ENCODE measurements around the gene KCNQ1.

Gene KCNQ1

DNA sequence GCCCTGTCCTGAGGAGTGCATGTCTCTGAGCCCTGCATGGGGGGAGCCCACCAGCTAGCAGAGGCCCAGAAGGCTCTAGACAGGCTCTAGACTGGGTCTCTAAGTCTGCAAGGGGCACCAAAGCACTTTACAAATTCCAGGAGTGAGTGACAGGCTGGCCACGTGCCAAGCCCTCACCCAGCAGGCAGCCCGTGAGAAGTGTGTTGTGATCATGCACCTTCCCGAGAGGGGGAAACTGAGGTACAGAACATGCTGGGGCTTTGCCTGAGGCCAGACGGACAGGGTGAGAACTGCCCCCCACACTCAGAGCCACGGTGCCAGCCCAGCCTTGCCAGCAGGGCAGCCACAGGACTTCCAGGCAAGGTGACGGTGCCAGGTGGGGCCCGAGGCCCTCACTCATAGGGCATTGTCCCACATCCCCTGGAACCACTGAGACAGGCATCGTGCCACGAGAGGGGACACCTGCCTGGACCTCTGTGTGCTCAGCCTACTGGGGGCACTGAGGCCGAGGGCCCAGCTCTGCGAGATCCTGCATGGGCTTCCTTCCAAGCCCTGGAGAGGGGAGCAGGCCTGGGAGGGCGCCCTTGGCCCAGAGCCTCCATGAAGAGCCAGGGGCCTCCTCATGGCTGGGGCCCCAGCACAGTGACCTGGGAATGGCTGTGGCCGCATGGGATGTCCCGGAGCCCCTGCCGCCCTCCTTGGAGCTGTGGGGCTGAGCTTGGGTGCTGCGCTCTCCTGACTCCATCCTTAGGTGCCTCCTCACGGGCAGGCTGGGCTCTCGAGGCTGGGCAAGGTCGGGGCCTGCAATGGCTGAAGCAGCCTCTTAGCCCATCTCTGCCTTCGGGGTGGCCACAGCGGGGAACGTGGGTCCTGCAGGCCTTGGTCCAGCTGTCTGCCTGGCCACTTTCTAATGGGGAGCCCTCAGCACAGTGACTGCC lies 133.5 kb downstream of the KCNQ1 start:
- TF ChIP-seq, protein P1, sequence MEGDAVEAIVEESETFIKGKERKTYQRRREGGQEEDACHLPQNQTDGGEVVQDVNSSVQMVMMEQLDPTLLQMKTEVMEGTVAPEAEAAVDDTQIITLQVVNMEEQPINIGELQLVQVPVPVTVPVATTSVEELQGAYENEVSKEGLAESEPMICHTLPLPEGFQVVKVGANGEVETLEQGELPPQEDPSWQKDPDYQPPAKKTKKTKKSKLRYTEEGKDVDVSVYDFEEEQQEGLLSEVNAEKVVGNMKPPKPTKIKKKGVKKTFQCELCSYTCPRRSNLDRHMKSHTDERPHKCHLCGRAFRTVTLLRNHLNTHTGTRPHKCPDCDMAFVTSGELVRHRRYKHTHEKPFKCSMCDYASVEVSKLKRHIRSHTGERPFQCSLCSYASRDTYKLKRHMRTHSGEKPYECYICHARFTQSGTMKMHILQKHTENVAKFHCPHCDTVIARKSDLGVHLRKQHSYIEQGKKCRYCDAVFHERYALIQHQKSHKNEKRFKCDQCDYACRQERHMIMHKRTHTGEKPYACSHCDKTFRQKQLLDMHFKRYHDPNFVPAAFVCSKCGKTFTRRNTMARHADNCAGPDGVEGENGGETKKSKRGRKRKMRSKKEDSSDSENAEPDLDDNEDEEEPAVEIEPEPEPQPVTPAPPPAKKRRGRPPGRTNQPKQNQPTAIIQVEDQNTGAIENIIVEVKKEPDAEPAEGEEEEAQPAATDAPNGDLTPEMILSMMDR (IDR thresholded peaks at IDR 0.05; ENCODE audit: low read depth, low read length) = no peak
- H3K4me3 ChIP-seq (ENCODE audit: low read depth, low read length) = no peak overlapping the region

DNA sequence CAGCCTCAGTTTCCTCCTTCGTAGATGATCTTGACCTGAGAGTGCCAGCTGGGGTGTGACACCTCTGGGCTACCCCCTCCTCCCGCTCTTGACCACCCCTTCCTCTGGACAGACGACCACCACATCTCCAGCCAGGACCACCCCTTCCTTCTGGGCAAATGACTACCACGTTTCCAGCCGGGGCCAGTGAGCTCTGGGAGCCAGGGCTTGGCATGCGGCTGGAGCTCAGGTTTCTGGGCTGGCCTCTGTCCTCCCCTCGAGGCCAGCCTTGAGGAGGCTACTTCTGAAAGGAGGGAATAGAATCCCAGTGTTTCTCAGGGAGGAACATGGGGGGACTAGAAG lies 134.1 kb downstream of the KCNQ1 start:
- TF ChIP-seq, protein P1 (IDR thresholded peaks at IDR 0.05; ENCODE audit: low read depth, low read length) = no peak
- H3K4me3 ChIP-seq (ENCODE audit: low read depth, low read length) = no peak overlapping the region

DNA sequence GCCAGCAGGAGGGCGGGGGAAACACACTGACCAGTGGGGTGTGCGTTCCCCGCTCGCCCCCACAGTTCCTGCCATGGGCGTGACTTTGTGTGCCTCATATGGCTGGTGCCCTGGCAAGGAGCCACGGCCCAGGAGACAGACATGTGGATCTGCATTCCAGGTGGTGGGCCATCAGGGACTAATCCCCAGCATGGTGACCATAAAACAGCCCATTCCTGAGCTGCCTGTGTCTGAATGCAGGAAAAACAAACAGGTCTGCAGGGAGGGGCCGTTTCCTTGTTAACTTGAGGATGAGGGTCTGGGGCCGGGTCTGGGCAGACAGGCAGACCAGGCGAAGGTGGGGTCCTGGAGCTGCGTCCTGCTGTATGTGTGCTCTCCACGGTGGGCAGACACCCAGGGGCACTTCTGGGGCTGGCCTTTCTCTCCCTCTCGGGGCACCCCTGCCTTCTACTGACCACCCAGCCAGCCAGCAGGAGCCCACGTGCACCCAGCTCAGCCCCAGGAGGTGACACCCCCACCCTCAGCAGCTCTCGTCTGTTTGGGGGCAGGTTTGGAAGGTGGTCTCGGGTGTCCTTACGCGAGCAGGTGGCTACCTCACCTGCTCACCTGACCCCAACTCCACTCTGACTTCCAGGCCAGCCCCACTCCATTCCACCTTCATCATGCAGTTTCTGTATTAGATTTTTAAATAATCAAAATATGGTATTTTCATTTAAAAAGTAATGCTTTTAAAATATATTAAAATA lies 134.7 kb downstream of the KCNQ1 start:
- no peak overlapping the region for H3K4me3 ChIP-seq (ENCODE audit: low read depth, low read length)
- TF ChIP-seq, protein P1 (IDR thresholded peaks at IDR 0.05; ENCODE audit: low read depth, low read length) = no peak

DNA sequence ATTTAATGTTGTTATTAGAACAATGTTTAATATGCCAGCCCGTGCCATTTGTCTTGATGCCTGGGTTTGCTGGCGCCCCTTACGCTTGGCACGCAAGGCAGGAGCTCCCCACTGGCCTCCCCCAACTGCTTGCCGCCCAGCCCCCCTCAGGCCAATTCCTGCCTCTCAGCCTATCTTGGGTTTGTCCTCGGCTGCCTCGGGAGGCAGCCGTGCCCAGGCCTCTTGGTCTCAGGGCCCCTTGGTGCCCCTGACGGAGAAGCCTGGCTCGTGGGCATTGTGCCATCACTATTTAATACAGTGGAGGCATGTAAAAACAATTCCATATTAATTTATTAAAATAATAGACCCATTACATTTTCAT lies 135.2 kb downstream of the KCNQ1 start:
- no peak overlapping the region for H3K4me3 ChIP-seq (ENCODE audit: low read depth, low read length)
- TF ChIP-seq, protein P1 (IDR thresholded peaks at IDR 0.05; ENCODE audit: low read depth, low read length) = no peak

DNA sequence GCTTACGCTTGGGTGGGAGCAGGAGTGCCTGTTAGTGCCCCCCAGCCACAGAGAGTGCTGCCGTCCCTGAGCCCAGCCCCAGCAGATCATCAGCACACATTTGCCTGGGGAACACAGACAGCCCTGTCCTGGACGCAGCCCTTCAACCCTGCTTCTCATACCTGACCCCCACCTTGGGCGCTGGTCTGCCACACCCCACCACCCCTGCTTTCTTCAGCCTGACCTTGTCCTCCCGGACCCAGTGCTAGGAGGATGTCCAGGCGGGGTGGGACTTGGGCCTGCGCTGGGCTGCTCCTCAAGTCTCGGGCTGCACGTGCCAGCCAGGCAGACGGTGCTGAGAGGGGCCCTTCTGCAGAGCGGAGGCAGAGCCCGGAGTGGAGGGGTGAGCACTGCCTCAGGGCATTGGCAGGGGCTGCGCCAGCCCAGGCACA lies 135.8 kb downstream of the KCNQ1 start:
- no peak overlapping the region for H3K4me3 ChIP-seq (ENCODE audit: low read depth, low read length)
- TF ChIP-seq, protein P1 (IDR thresholded peaks at IDR 0.05; ENCODE audit: low read depth, low read length) = no peak

DNA sequence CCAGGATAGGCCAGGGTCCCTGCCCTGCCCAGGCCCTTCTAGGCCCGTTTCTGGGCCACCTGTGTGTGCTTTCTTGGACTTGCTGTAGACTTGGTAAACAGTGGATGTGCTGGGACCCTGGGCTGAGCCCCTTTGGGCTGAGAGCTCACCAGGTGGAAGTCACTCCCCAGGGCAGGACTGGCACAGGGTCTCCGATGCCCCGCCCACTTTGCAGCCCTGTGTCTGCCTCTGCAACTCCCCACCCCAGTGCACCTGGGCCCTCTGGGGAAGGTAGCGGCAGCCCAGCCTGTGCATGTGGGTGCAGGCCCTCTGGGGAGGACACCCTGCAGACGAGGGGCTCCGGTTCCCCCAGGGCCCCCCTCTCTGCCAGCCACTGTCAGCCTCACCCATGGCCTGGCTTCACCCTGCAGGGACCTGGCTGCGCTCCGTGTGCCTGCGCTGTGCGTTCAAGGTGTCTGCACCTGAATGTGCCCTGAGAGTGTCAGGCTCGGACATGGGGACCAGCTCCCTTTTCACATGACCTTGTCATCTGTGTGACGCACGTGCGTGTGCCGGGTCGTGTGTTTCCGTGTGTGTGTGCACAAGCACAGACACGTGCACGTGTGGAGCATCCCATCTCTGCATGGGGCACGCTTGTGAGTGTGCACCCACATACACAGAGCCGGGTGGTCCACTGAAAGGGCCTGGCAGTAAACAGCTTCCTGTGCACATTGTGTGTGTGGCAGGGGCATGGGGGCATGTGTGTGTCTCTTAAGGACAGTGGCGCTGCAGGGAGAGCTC lies 136.5 kb downstream of the KCNQ1 start:
- H3K4me3 ChIP-seq (ENCODE audit: low read depth, low read length) = no peak overlapping the region
- TF ChIP-seq, protein P1 (IDR thresholded peaks at IDR 0.05; ENCODE audit: low read depth, low read length) = no peak
